Umbilical cord (tissue), 2 donors: ENCODE results near the gene TRMO. TPM values are rescaled to one million over a fixed set of nuclear protein-coding genes. Genes with fewer than 3 reads are reported as not detected.

Source experiments
- DNase-seq: peaks from one replicate; pipeline ENCODE4 v3.0.0-alpha.2; 2015; ENCODE audit warnings: low spot score
- total RNA-seq: library from RNA; depleted of rRNA; stranded (reverse); fragments of >200 nt; gene quantifications from one replicate; pipeline ENCODE4 v1.2.3, GENCODE V29; 2014; ENCODE audit warnings: low replicate concordance; ENCODE audit not compliant: insufficient read depth

Gene TRMO
- total RNA-seq, 1 donor from 2014 or later = 37.1 TPM

DNA sequence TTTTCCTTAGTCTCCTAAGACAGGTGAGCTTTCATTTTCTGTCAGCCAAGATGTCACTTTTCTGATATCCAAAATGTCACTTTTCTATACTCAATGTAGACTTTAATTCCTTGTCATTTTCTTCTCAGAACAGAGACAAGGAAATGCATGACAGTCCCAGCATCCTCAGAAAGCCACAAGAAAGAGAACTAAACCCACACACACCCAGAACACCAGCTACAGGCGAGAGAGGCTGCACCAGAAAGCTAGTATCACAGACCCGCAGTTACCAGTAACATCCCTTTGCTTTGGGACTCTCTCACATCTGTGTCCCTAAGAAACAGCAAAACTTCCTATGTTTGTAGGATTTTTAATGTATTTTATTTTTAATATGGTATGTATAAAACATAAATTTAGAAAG lies 17.1 kb downstream of the TRMO start:
- no peak for DNase-seq

DNA sequence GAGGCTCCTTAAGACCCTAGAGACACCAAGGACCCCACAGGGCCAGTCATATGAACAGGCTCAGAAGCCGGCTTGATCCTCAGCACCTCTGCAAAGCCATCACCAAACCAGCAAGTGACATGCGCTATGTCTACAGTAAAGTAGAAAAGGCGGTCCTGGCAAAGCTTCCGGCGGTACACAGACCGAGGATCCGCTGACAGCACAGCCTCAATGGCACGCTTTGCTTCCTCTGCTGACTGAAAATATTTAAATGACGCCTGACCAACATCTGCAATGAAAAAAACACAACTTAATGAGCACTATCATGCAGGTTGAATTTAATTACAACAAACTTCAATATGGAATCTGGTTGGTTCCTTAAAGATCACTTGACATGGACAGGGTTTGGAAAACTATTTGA lies 17.6 kb downstream of the TRMO start:
- DNase-seq = no peak

DNA sequence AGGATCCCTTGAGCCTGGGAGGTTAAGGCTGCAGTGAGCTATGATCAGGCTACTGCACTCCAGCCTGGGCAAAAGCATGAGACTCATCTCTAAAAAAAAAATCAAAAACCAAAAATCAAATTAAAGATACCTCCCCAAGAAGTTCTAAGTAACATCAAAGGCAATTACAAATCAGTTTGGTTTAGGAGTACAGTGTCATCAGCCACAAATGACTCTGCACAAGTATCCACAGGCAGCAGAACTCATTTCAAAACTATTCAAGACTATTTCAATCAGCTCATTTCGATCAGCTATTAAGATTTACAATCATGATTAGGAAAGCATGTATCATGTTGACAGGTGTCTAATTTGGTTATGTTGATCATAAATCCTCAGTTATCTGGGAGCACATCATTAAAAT lies 19.1 kb downstream of the TRMO start:
- no peak for DNase-seq

DNA sequence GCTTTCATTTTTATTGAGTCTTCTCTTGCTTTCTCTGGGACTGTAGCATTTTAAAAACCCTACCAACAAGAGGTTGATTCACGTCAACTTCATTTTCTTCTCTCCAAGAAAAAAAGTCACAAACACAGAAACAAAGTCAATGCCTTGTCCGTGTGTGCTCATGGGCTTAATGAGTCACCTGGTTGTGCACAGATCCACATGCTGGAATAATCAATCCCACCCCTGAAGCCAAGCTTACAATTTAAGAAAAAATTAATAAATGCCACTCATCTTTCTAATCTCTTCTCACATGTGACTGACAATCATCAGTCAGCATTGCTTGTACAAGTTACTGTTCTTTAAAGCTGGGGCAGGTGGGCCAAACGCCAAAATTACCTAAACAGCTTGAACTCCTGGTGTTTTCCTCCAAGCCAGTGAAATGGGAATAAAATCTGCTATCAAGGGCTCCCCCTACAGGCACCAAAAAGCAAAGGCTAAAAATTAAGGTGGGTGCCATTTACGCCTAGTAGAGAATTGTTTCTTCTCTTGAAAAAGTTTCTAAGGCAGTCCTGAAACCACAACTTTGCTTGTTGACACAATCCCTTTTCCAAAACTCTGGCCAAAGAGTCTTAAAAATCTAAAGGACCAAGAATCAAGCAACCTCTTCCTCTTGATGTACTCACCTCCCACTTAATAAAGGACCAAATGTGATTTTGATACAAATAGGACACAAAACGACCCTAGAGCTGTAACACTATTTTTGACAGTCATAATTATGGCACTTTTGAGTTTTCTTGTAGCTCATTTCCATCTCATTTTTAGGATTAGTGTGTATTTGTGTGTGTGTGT lies 21.3 kb downstream of the TRMO start:
- peak; percentile 42 for DNase-seq

DNA sequence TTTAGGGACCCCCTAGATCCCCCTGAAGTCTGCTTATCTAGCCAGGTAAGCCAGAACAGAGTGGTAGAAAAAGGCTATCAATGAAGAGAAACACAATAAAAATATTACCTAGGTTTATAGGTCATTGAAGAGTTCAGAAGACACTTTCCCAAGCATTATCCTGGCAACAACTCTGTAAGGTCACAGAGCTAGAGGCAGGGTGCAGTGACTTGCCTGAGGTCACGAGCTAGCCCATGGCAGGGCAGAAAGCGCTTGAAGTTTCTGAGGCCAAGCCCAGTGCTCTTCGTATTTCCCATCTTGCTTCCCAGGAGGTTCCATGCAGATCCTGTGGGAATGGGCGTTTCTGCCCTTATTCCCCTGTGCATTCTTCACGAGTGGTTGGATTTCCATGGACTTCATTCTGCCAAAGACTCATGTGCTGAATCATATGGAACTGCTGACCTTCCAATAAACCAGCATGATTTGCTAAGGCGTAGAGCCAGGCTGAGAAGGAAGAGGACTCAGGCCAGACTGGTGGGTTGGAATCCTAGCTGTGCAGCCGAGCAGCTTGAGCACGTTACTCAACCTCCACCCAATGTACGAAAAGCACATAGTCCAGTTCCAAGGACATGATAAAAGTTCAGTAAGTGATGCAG lies 22.1 kb downstream of the TRMO start:
- DNase-seq = no peak

DNA sequence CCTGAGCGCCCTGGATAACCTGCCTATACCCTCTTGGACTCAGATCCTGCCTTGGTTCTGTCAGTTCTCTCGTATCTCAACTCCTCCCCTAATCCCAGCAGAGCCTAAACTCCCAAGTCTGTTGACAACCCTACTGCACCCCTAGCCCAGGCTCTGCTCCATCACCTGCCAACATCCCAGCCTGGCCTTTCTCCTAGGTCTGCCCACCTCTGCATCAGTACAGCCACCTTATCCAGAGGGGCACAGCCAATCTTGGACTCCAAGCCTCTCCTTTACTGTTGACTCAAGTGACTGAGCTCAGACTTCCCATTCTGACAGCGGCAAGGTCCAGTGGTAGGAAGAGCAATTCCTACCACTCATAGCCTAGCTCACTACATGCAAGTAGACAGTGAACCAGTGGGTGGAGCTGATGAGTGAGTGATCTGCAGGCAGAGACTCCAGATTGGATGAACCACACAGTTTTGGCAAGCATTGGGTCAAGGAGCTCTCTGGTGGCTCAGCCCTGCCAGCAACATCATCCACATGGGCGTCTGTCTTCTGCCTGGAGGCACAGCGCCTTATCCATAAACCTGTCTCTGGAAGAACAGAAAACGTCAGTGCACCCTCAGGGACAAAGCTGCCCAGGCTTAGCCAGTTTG lies 26.5 kb downstream of the TRMO start:
- no peak for DNase-seq

DNA sequence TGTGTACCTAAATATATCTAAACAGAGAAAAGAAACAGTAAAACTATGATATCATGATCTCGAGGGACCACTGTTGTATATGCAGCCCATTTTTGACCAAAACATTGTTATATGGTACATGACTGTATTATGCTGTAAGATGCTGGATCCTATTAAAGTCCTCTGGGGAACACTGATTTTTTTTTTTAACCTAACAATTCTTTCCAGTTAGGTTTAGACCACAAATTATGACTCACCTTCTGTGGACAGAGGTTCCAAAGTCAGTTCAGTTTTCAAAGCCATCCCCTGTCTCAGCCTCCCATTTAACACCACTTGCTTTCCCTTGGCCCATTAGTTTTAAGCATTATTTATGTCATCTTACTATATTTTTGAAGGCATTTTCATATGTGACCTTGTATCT lies 27.1 kb downstream of the TRMO start:
- DNase-seq = no peak

DNA sequence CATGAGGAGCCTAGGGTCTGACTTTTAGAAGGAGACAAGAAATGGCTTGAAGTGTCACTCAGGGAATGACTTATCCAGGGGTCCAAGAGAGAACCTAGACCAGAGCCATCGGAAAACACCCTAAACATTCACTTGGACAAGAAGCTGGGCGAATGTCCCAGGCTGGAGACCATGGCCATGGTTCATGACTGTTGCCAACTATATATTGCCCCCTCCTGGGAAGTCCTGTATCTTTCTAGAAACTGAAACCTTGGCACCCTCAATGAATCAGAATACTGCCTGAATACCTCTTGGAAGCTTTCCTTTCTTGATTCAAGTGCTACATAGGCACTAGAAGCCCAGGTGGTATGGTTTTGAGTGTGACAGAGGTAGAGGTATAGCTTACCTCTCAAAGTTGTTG lies 29.9 kb downstream of the TRMO start:
- DNase-seq = no peak

DNA sequence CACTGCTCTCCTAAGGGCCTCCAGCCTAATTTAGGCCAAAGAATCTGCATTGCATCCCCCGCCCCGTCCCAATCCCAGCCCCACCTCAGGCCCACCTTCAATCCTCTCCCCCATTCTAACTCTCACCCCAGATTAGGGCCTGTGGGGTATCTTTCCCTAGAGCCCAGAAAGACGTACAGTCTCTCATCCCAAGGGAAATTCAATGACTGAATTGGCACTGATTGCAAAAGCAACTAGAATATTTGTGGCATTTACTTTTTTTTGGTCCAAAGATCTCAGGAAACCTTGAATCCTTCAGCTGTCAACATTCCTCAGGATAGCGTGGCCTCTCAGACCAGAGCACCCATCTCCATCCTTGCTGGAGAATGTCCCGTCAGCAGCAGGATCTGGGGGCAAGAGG lies 30.6 kb downstream of the TRMO start:
- DNase-seq = no peak

DNA sequence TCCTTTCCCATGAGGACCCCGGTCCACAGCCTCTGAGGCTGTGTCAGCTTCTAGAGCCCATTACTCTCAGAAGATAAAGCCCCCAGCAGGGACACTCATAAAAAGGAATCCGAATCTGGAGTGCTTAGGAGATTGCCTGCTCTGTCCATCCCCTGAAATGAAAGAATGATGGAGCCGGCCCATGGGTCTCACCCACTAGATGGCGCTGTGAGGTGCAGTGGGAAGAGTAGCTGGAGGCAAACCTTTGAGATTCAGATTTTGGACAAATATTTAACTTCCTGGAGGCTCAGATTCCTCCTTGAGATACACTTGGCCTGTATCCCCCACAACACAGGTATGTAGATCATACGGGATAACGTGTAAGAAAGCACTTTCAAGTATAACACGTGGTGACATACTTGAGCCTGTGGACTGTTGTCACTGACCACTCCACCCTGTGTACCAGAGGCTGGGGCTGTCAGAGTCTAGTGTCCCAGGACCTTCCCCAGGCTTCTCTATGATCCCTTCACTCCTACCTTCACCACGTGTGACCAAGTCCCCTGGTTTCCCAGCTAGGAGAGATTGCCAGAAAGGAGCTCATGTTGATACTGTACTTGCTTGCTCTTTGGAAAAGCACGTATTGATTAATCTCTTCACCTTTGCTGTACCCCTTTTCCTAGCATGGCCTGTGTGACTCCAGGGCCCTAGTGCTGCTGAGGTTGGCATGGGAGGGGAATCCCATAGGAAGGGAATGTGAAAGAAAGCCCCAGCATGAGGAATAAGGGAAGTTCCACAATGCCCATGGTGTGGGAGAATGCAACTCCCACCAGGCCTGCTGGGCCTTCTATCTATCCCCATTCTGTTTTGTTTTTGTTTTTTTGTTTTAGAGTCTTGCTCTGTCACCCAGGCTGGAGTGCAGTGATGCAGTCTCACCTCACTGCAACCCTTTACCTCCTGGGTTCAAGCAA lies 32.1 kb downstream of the TRMO start:
- DNase-seq = no peak

DNA sequence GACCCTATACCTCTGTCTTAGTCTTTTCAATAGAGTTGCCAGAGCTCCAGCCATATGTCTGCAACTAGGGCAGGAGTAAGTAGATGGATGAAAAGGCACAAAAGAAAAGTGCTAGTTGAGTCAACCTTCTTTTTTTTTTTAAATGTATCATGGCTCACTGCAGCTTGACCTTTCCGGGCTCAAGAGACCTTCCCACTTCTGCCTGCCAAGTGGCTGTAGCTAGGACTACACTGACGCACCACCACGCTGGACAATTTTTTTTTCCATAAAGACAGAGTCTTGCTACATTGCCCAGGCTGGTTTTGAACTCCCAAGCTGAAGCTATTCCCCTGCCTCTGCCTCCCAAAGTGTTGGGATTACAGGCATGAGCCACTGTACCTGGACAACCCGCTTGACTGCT lies 42.0 kb downstream of the TRMO start:
- DNase-seq = no peak

DNA sequence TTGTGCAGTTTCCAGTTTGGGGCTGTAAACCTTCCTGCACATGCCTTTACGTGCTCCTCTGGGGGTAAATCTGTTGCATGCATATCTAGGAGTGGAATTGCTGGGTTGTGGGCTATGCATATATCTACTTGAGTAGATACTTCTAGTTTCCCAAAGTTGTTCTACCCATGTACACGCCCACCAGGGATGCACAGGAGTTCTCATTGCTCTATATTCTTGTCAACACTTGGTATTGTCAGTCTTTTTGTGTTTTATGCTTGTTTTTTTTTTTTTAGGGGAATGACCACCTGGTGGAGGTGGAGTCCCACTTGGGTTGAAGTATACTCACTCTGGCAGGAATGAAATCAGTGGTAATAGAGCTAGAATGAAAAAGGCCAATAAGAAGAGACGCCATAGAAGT lies 46.2 kb downstream of the TRMO start:
- DNase-seq = no peak

DNA sequence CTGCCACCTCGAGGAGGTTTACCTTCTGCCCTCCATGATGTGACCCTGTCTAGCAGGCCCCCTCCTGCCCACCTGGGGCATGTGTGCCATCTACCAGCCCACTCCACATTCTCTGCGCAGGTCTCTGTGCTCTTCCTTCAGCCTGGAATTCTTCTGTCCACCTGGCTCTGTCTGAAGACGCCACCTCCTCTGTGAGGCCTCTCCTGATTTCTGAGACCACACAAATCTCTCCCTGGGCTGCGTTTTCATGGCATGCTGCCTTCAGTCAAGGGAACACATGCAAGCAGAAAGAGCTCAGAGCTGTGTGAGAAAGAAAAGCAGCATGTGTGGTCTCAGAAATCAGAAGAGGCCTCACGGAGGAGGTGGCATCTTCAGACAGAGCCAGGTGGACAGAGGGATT lies 47.2 kb downstream of the TRMO start:
- DNase-seq = no peak

DNA sequence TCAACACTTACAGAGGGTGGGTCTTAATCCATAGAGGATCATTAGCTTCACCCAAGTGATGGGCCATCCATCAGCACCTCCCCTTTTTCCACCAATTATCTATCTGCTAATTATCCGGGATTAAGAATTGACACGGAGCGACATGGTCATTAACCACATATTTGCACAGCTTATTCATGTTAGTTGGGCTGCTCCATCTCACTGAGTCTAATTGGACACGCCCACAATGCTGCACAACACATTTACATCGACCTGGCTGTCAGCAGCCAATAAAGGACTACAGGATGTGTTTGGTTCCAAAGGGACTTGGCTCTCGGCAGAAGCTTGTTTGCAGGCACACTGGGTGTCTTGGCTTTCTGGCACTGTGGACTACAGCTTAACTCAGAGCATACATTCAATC lies 47.7 kb downstream of the TRMO start:
- no peak for DNase-seq

DNA sequence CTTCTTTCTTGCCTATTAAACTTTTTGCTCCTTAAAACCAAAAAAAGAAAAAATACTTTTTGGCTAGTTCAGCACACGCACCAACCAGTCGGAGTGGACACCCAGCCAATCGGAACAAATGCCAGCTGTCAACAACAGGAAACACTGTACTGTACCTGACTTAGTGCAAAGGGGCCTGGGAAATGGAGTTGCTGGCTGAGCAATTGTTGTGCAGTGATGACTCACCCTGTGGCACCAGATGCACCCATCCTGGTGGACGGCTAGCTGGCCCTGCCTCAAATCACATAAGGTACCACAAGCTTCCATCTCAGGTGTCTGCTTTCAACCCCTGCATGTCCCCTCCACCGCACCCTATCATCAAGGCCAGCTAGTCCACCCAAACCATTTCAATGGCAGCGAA lies 48.4 kb downstream of the TRMO start:
- no peak for DNase-seq

DNA sequence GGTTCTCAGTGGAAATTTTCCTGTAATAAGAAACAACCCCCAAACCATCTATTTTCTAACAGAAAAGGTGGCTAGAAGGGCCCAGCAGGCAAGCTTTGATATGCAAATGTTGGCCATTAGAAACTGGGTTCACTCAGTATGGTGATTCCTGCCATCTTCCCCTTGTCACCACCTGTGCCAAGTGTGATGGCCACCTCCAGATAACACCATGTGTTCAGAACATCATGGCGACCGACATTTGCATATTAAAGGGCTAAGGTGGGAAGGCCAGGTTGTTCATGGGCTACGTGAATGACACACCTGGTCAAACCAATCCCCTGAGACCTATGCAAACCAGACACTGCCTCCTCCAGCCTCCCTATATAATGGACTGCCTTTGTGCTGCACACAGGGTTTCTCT lies 48.9 kb downstream of the TRMO start:
- DNase-seq = no peak

DNA sequence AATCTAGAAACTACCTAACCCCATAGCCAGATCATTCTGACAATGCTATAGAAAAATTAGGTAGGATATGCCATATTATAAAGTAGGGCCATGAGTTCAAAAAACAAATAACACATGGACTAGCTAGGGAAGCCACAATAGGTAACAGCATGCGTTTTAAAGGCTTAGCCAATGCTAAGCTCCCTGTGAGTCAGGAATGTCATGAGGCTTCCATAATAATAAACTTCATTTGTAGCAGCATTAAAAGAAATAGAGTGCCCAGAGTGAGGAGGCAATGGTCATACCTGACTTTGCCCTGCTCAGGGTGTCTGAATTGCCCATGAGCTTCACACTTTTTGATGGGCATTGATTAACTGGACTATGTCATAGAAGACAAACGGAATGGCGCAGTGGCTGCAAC lies 53.4 kb downstream of the TRMO start:
- DNase-seq = no peak

DNA sequence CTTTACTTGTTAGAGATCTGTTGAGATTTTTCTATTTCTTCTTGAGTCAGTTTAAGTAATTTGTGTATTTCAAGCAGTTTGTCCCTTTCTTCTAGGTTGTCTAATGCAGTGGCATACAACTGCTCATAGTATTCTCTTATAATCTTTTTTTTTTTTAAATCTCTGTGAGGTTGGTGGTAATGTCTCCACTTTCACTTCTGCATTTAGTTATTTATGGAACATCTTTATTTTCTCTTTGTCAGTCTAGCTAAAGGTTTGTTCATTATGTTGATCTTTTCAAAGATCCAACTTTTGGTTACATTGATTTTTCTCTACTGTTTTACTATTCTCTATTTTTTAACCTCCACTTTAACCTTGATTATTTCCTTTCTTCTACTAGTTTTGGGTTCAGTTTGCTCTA lies 55.5 kb downstream of the TRMO start:
- no peak for DNase-seq

DNA sequence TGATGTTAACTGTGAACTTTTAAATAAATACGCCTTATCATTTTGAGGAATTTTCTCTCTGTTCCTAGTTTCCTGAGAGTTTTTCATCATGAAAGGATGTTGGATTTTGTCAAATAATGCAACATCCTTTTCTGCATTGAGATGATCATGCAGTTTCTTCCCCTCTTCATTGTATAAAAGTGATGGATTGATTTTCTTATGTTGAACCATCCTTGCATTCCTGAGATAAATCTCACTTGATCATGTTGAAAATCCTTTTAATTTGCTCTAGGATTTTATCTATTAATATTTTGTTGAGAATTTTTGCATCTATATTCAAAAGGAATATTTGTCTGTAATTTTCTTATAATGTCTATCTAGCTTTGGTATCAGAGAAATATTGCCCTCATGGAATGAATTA lies 56.0 kb downstream of the TRMO start:
- no peak for DNase-seq

DNA sequence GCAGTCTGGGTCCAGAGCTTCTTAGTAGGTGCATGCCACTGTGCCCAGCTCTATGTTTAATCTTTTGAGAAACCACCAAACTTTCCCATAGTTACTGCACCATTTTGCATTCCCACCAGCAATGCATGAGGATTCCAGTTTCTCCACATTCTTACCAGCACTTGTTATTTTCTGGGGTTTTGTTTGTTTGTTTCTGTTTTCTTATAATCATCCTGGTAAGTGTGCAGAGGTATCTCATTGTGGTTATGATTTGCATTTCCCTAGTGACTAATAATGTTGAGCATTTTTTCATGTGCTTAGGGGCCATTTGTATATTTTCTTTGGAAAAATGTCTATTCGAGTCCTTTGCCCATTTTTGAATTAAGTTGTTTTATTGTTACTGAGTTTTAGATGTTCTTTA lies 57.9 kb downstream of the TRMO start:
- no peak for DNase-seq

DNA sequence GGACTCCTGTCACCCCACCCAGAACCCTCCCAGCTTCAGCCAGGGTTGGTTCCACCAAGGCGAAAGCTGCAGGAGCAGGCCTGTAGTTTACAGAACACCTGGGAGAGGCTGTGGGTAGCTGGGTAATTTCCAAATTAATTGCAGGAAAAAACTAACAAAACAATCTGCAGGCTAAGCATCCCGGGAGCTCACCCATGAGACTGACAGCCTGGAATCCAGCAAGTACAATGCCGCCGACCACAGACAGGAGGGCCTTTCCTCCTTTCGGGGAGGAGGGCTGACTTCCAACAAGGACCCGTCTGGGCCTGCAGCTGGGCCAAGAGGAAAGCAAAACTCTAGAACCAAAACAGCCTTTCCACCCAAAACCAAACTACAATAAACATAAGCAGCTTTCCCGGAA lies 59.0 kb downstream of the TRMO start:
- DNase-seq = no peak

DNA sequence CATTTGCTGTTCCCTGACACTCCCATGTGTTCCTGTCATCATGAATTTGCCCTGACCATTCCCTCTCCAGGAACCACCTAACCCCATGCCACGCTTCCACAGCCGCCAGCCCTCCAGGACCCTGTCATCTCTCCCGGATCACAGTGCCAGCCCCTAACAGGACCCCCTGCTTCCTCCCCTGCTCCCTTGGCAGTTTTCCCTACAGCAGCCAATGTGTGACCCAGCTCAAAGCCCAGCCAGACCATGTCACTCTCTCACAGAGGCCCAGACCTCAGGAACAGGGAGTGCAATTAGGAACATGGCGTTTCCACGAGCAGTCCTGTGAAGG lies 61.2 kb downstream of the TRMO start:
- DNase-seq = no peak
